HCT116 (cell line): ENCODE data around the gene MTARC2. TPM values are rescaled to one million over a fixed set of nuclear protein-coding genes. Genes with fewer than 3 reads are reported as not detected.

Experiments used
- ATAC-seq: fragments of 200-7000 bp; cut with Tn5 transposase; 2 replicates; pipeline ENCODE4 v1.9.1; 2020; ENCODE audit warnings: mild to moderate bottlenecking, moderate library complexity
- BruUV-seq: library from RNA; stranded (reverse); fragments of 400-500 nt; replicated peaks from 2 replicates; lab custom pipeline; 2021; lab: Mats Ljungman, UMichigan
- CTCF ChIA-PET: fragments of 300-600 bp; sonication (Branson Sonifier 250); formaldehyde crosslinking; loops from one replicate; lab custom pipeline; 2021; ENCODE audit warnings: antibody characterized with exemption; lab: Charles Lee
- POLR2A ChIA-PET: fragments of 300-600, 350-600 bp; sonication (Branson Sonifier 250); formaldehyde crosslinking; loops from one replicate; lab custom pipeline; 2021; ENCODE audit warnings: antibody characterized with exemption; lab: Charles Lee
- RAD21 ChIA-PET, 2 experiments: fragments of 300-600 bp; sonication (Branson Sonifier 250); formaldehyde crosslinking; loops; one replicate each; lab custom pipeline; 2023; ENCODE audit warnings: low total read pairs in 2 of 2; ENCODE audit not compliant: uncharacterized antibody in 2 of 2, unreplicated experiment in 2 of 2, low non-redundant PET in 1 of 2; lab: Charles Lee
- DNase-seq: peaks from one replicate; pipeline ENCODE4 v3.0.0-alpha.2; 2010; ENCODE audit warnings: low read depth, low spot score
- H2AFZ ChIP-seq: fragments of 200-600 bp; shearing (Covaris generic), sonication (generic); 2 replicates; pipeline ENCODE4 v1.6.1; 2017; ENCODE audit warnings: low read depth, mixed run types, mixed read lengths, antibody characterized with exemption, low read length; ENCODE audit not compliant: poor library complexity, severe bottlenecking
- H3K27ac ChIP-seq: 2 replicates; pipeline ENCODE4 v1.5.1; 2012; ENCODE audit warnings: low read depth, low read length
- H3K27me3 ChIP-seq: fragments of 200-600 bp; sonication (generic); 2 replicates; pipeline ENCODE4 v1.6.1; 2016; ENCODE audit warnings: mixed run types, low read length, mixed read lengths; ENCODE audit not compliant: insufficient read depth
- H3K36me3 ChIP-seq, 2 experiments: fragments of 200-500 bp in 1 of 2; fragments of 200-600 bp in 1 of 2; sonication (Bioruptor generic) in 1 of 2; sonication (generic) in 1 of 2; 2 replicates each; pipeline versions ENCODE4 v1.5.1 to v1.6.1; 2014 to 2016; ENCODE audit warnings: low read length in 2 of 2, inconsistent platforms in 1 of 2, mixed read lengths in 1 of 2, mixed run types in 1 of 2; ENCODE audit not compliant: insufficient read depth in 2 of 2, control insufficient read depth in 1 of 2
- H3K4me1 ChIP-seq, 2 experiments: fragments of 200-600 bp in 1 of 2; sonication (generic) in 1 of 2; 2 replicates each; pipeline versions ENCODE4 v1.5.1 to v1.6.1; 2012 to 2017; ENCODE audit warnings: low read length in 2 of 2, inconsistent platforms in 1 of 2, mild to moderate bottlenecking in 1 of 2, mixed read lengths in 1 of 2, mixed run types in 1 of 2, moderate library complexity in 1 of 2; ENCODE audit not compliant: insufficient read depth in 2 of 2, control insufficient read depth in 1 of 2
- H3K4me2 ChIP-seq: fragments of 200-600 bp; sonication (generic); 2 replicates; pipeline ENCODE4 v1.6.1; 2017; ENCODE audit warnings: mixed run types, low read length, mixed read lengths
- H3K4me3 ChIP-seq, 2 experiments: fragments of 200-600 bp in 1 of 2; sonication (generic) in 1 of 2; replicated peaks in 1 of 2; 2 replicates each; pipeline ENCODE4 v1.5.1; 2011 to 2016; ENCODE audit warnings: low read length in 2 of 2, control low read depth in 1 of 2, low read depth in 1 of 2, mild to moderate bottlenecking in 1 of 2, mixed read lengths in 1 of 2, mixed run types in 1 of 2
- H3K79me2 ChIP-seq: fragments of 200-600 bp; sonication (generic); 2 replicates; pipeline ENCODE4 v1.6.1; 2017; ENCODE audit warnings: mild to moderate bottlenecking, mixed run types, low read length, moderate library complexity, mixed read lengths; ENCODE audit not compliant: insufficient read depth
- H3K9ac ChIP-seq: fragments of 200-600 bp; sonication (generic); 2 replicates; pipeline ENCODE4 v1.6.1; 2016; ENCODE audit warnings: low read length, mixed read lengths
- H3K9me2 ChIP-seq: fragments of 200-600 bp; sonication (generic), shearing (Covaris generic); 2 replicates; pipeline ENCODE4 v1.6.1; 2017; ENCODE audit warnings: mixed run types, mild to moderate bottlenecking, moderate library complexity; ENCODE audit not compliant: insufficient read depth
- H3K9me3 ChIP-seq, 2 experiments: fragments of 200-500 bp in 1 of 2; fragments of 200-600 bp in 1 of 2; sonication (Bioruptor generic) in 1 of 2; sonication (generic) in 1 of 2; 2 replicates each; pipeline ENCODE4 v1.6.1; 2014 to 2017; ENCODE audit warnings: low read length in 2 of 2, mixed read lengths in 2 of 2, inconsistent platforms in 1 of 2, low read depth in 1 of 2, mild to moderate bottlenecking in 1 of 2, mixed run types in 1 of 2, moderate library complexity in 1 of 2; ENCODE audit not compliant: control insufficient read depth in 1 of 2, insufficient read depth in 1 of 2
- H4K20me1 ChIP-seq: fragments of 200-600 bp; sonication (generic), shearing (Covaris generic); 2 replicates; pipeline ENCODE4 v1.6.1; 2017; ENCODE audit warnings: mixed run types, mild to moderate bottlenecking, moderate library complexity; ENCODE audit not compliant: insufficient read depth
- CBX3 ChIP-seq: IDR thresholded peaks from 2 replicates; pipeline ENCODE4 v1.6.1; 2012; ENCODE audit warnings: low read depth
- ELF1 ChIP-seq: IDR thresholded peaks from 2 replicates; pipeline ENCODE4 v1.6.1; 2012; ENCODE audit warnings: low read depth, borderline replicate concordance
- EZH2 ChIP-seq: fragments of 200-600 bp; sonication (generic); IDR thresholded peaks from 2 replicates; pipeline ENCODE4 v1.6.1; 2017; ENCODE audit warnings: antibody characterized with exemption, mixed run types
- FOSL1 ChIP-seq: IDR thresholded peaks from 2 replicates; pipeline ENCODE4 v1.6.1; 2012; ENCODE audit warnings: low read depth
- JUND ChIP-seq: IDR thresholded peaks from 2 replicates; pipeline ENCODE4 v1.6.1; 2012
- RAD21 ChIP-seq: IDR thresholded peaks from 2 replicates; pipeline ENCODE4 v1.6.1; 2012; ENCODE audit warnings: low read depth, mild to moderate bottlenecking
- SIN3A ChIP-seq: IDR thresholded peaks from 2 replicates; pipeline ENCODE4 v1.6.1; 2012; ENCODE audit warnings: low read depth
- SP1 ChIP-seq: IDR thresholded peaks from 2 replicates; pipeline ENCODE4 v1.6.1; 2012; ENCODE audit warnings: low read depth
- SRF ChIP-seq: IDR thresholded peaks from 2 replicates; pipeline ENCODE4 v1.6.1; 2012; ENCODE audit warnings: low read depth
- TCF7L2 ChIP-seq: IDR thresholded peaks from 2 replicates; pipeline ENCODE4 v1.7.0; 2011; ENCODE audit warnings: borderline replicate concordance, inconsistent platforms; ENCODE audit not compliant: insufficient read depth, insufficient read length; ENCODE audit errors: extremely low read depth
- YY1 ChIP-seq: IDR thresholded peaks from 2 replicates; pipeline ENCODE4 v1.6.1; 2011; ENCODE audit warnings: low read length, low read depth, moderate library complexity, mild to moderate bottlenecking; ENCODE audit not compliant: insufficient replicate concordance; ENCODE audit errors: extremely low read depth
- ZFX ChIP-seq: fragments of 450-650 bp; IDR thresholded peaks from 2 replicates; pipeline ENCODE4 v1.6.1; 2017
- intact Hi-C: fragments of 100-400 bp; cut with micrococcal nuclease; formaldehyde crosslinking; loops from 2 replicates; pipeline ENCODE4 v1.10.0; 2022
- total RNA-seq: library from RNA; stranded (reverse); gene quantifications from one replicate; pipeline ENCODE4 v1.2.1, GENCODE V29; 2021; ENCODE audit not compliant: unreplicated experiment
- TF ChIP-seq, protein P1 (sequence below): IDR thresholded peaks from 2 replicates; pipeline ENCODE4 v1.6.1; 2012; ENCODE audit warnings: low read depth
- TF ChIP-seq, protein P2 (sequence below): IDR thresholded peaks from 2 replicates; pipeline ENCODE4 v1.6.1; 2012
- TF ChIP-seq, protein P3 (sequence below): IDR thresholded peaks from 2 replicates; pipeline ENCODE4 v1.6.1; 2012
- TF ChIP-seq, protein P4 (sequence below): IDR thresholded peaks from 2 replicates; pipeline ENCODE4 v1.6.1; 2011; ENCODE audit warnings: mild to moderate bottlenecking, low read length, moderate library complexity; ENCODE audit not compliant: insufficient replicate concordance; ENCODE audit errors: extremely low read depth

The MTARC2 gene
- total RNA-seq, 1 experiment from 2014 or later = 16.6 TPM

DNA sequence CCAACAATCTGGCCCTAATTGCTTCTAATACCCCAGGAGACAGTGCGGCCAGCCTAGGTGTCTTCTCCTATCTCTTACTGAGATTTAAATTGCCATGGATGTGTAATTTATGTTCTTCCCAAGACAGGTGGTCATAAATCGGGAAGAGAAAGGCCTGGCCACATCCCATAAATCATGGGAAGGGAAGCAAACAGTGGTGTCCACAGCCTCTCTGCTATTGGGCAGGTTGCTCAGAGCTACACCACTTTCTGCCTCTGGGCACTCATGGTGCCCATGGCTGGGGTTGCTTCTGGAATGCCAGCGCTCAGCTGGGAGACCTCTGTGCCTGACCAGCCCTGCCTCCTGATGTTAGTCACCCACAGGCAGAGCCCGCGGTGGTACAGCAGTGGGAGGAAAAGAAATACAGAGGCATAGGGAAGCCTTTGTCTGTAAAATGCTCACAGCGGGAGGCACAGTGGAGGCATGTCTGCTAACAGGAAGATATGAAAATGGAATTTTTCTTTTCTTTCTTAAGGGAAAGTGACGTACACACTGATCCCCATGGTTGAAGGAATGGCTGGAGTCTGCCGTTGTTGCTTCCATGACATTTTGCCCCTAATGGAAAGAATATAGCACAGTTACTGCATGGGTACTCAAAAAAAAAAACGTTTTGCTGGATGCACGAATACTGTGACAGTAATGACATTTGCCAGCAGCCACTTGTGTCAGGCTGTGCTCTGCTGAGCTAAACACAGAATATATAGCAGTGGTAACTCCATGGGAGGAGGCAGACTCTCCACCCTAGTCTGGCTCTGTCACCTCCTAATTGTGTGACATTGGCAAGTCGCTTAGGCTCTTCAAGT is 60.4 kb downstream of the MTARC2 start:
- TF ChIP-seq, protein P1, sequence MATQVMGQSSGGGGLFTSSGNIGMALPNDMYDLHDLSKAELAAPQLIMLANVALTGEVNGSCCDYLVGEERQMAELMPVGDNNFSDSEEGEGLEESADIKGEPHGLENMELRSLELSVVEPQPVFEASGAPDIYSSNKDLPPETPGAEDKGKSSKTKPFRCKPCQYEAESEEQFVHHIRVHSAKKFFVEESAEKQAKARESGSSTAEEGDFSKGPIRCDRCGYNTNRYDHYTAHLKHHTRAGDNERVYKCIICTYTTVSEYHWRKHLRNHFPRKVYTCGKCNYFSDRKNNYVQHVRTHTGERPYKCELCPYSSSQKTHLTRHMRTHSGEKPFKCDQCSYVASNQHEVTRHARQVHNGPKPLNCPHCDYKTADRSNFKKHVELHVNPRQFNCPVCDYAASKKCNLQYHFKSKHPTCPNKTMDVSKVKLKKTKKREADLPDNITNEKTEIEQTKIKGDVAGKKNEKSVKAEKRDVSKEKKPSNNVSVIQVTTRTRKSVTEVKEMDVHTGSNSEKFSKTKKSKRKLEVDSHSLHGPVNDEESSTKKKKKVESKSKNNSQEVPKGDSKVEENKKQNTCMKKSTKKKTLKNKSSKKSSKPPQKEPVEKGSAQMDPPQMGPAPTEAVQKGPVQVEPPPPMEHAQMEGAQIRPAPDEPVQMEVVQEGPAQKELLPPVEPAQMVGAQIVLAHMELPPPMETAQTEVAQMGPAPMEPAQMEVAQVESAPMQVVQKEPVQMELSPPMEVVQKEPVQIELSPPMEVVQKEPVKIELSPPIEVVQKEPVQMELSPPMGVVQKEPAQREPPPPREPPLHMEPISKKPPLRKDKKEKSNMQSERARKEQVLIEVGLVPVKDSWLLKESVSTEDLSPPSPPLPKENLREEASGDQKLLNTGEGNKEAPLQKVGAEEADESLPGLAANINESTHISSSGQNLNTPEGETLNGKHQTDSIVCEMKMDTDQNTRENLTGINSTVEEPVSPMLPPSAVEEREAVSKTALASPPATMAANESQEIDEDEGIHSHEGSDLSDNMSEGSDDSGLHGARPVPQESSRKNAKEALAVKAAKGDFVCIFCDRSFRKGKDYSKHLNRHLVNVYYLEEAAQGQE = no peak
- TF ChIP-seq, protein P2, sequence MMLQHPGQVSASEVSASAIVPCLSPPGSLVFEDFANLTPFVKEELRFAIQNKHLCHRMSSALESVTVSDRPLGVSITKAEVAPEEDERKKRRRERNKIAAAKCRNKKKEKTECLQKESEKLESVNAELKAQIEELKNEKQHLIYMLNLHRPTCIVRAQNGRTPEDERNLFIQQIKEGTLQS = no peak
- no peak for TF ChIP-seq FOSL1
- no peak for TF ChIP-seq CBX3
- no peak for TF ChIP-seq RAD21
- TF ChIP-seq SP1 = no peak
- TF ChIP-seq, protein P3, sequence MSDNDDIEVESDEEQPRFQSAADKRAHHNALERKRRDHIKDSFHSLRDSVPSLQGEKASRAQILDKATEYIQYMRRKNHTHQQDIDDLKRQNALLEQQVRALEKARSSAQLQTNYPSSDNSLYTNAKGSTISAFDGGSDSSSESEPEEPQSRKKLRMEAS = no peak
- TF ChIP-seq YY1 = no peak
- TF ChIP-seq JUND = no peak
- no peak for TF ChIP-seq ELF1
- no peak for TF ChIP-seq ZFX
- TF ChIP-seq SIN3A = no peak
- no peak for TF ChIP-seq EZH2
- TF ChIP-seq, protein P4, sequence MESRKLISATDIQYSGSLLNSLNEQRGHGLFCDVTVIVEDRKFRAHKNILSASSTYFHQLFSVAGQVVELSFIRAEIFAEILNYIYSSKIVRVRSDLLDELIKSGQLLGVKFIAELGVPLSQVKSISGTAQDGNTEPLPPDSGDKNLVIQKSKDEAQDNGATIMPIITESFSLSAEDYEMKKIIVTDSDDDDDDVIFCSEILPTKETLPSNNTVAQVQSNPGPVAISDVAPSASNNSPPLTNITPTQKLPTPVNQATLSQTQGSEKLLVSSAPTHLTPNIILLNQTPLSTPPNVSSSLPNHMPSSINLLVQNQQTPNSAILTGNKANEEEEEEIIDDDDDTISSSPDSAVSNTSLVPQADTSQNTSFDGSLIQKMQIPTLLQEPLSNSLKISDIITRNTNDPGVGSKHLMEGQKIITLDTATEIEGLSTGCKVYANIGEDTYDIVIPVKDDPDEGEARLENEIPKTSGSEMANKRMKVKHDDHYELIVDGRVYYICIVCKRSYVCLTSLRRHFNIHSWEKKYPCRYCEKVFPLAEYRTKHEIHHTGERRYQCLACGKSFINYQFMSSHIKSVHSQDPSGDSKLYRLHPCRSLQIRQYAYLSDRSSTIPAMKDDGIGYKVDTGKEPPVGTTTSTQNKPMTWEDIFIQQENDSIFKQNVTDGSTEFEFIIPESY = no peak
- no peak for TF ChIP-seq TCF7L2
- no peak for TF ChIP-seq SRF
- DNase-seq = no peak
- H3K27me3 ChIP-seq = no peaks in the 10 kb centered on the region
- ATAC-seq = no peak
- H3K4me3 ChIP-seq = no peak overlapping the region
- ChIA-PET CTCF (no interaction called here), POLR2A (no interaction called here), RAD21 (no interaction called here)
- H4K20me1 ChIP-seq = no peaks in the 10 kb centered on the region
- H3K79me2 ChIP-seq = no peaks in the 10 kb centered on the region
- H3K36me3 ChIP-seq = 0 out of 4 replicates have a peak, but pooled peaks cover 0 to 4% of the 10 kb centered on the region in 2 experiments
- no peaks in the 10 kb centered on the region for H3K9me3 ChIP-seq
- H3K4me1 ChIP-seq = no peaks in the 10 kb centered on the region; a peak in 1 of 4 replicates
- H2AFZ ChIP-seq = no peak overlapping the region
- no peaks in the 10 kb centered on the region for H3K9me2 ChIP-seq
- no peak overlapping the region for H3K4me2 ChIP-seq
- intact Hi-C loops = no loop called here
- no TSS peak for BruUV-seq
- no peak overlapping the region for H3K27ac ChIP-seq
- H3K9ac ChIP-seq = no peak overlapping the region
